RWPE2 (cell line): ENCODE data around the gene TANC1.

Source experiments
- ATAC-seq: fragments of 200-7000 bp; cut with Tn5 transposase; 3 replicates; pipeline ENCODE4 v1.9.1; 2021; ENCODE audit warnings: low read depth
- DNase-seq: peaks from one replicate; pipeline ENCODE4 v3.0.0-alpha.2; 2020; ENCODE audit warnings: low spot score
- H3K27ac ChIP-seq: fragments of 450-650 bp; 2 replicates; pipeline ENCODE4 v1.5.1; 2017; ENCODE audit warnings: mild to moderate bottlenecking; ENCODE audit not compliant: poor library complexity, severe bottlenecking
- H3K27me3 ChIP-seq: fragments of 250-450 bp; sonication (Bioruptor Pico); 2 replicates; pipeline ENCODE4 v1.5.1; 2021; ENCODE audit warnings: mild to moderate bottlenecking, moderate library complexity; ENCODE audit not compliant: insufficient read depth, poor library complexity, severe bottlenecking
- H3K36me3 ChIP-seq: fragments of 250-450 bp; sonication (Bioruptor Pico); 2 replicates; pipeline ENCODE4 v1.5.1; 2020; ENCODE audit warnings: low read depth, mild to moderate bottlenecking, moderate library complexity
- H3K4me1 ChIP-seq: fragments of 250-450 bp; sonication (Bioruptor Pico); 2 replicates; pipeline ENCODE4 v1.5.1; 2021; ENCODE audit warnings: mild to moderate bottlenecking, moderate library complexity; ENCODE audit not compliant: insufficient read depth, poor library complexity, severe bottlenecking
- H3K4me3 ChIP-seq: fragments of 250-450 bp; sonication (Bioruptor Pico); 2 replicates; pipeline ENCODE4 v1.5.1; 2021; ENCODE audit warnings: mild to moderate bottlenecking, moderate library complexity; ENCODE audit not compliant: severe bottlenecking
- H3K9me3 ChIP-seq: fragments of 250-450 bp; sonication (Bioruptor Pico); 2 replicates; pipeline ENCODE4 v1.5.1; 2021; ENCODE audit warnings: mild to moderate bottlenecking, moderate library complexity; ENCODE audit not compliant: severe bottlenecking
- CTCF ChIP-seq: fragments of 450-650 bp; IDR thresholded peaks from one replicate; pipeline ENCODE4 v1.5.1; 2017; ENCODE audit warnings: mild to moderate bottlenecking, moderate library complexity; ENCODE audit not compliant: poor library complexity, severe bottlenecking

TANC1 gene

DNA sequence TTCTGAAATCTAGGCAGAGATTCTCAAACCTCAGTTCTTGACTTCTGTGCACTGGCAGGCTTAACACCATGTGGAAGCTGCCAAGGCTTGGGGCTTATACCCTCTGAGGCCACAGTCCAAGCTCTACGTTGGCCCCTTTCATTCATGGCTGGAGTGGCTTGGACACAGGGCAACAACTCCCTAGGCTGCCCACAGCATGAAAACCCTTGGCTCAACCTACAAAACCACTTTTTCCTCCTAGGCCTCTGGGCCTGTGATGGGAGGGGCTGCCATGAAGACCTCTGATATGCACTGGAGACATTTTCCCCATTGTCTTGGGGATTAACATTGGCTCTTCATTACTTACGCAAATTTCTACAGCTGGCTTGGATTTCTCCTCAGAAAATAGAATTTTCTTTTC, 46.7 kb downstream of the TANC1 start:
- peaks cover 27% of the 10 kb centered on the region for H3K36me3 ChIP-seq
- no peak overlapping the region for H3K4me3 ChIP-seq
- TF ChIP-seq CTCF = no peak
- no peaks in the 10 kb centered on the region for H3K27me3 ChIP-seq
- no peak for ATAC-seq
- no peak for DNase-seq
- peaks cover 8% of the 10 kb centered on the region for H3K9me3 ChIP-seq
- H3K4me1 ChIP-seq = peaks cover 5% of the 10 kb centered on the region
- H3K27ac ChIP-seq = no peak overlapping the region

DNA sequence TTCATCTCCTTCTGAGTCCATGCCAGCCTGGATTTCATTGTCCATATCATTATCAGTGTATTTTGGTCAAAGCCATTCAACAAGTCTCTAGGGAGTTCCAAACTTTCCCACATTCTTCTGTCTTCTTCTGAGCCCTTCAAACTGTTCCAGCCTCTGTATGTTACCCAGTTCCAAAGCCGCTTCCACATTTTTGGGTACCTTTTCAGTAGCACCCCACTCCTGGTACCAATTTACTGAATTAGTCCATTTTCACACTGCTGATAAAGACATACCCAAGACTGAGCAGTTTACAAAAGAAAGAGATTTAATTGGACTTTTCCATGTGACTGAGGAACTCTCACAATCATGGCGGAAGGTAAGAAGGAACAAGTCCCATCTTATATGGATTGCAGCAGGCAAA, 47.4 kb downstream of the TANC1 start:
- Histone ChIP-seq H3K4me3 (no peak overlapping the region), H3K36me3 (peaks cover 27% of the 10 kb centered on the region), H3K27ac (no peak overlapping the region), H3K9me3 (peaks cover 8% of the 10 kb centered on the region), H3K27me3 (no peaks in the 10 kb centered on the region), H3K4me1 (peaks cover 2% of the 10 kb centered on the region)
- DNase-seq (no peak), ATAC-seq (no peak)
- no peak for TF ChIP-seq CTCF

GRCh38 chr2:159017837-159018236, 49.4 kb downstream of the TANC1 start:
- DNase-seq (no peak), ATAC-seq (no peak)
- no peaks in the 10 kb centered on the region for H3K4me1 ChIP-seq
- H3K27me3 ChIP-seq = no peaks in the 10 kb centered on the region
- H3K27ac ChIP-seq = no peak overlapping the region
- H3K36me3 ChIP-seq = peaks cover 26% of the 10 kb centered on the region
- H3K4me3 ChIP-seq = no peak overlapping the region
- H3K9me3 ChIP-seq = peaks cover 8% of the 10 kb centered on the region
- TF ChIP-seq CTCF = no peak

GRCh38 chr2:159019021-159019420, 50.6 kb downstream of the TANC1 start:
- TF ChIP-seq CTCF = no peak
- Histone ChIP-seq H3K27ac (no peak overlapping the region), H3K27me3 (no peaks in the 10 kb centered on the region), H3K36me3 (peaks cover 15% of the 10 kb centered on the region), H3K4me1 (no peaks in the 10 kb centered on the region), H3K9me3 (peaks cover 8% of the 10 kb centered on the region), H3K4me3 (no peak overlapping the region)
- DNase-seq (no peak), ATAC-seq (no peak)

GRCh38 chr2:159022019-159022418, 53.6 kb downstream of the TANC1 start:
- H3K36me3 ChIP-seq = peaks cover 4% of the 10 kb centered on the region; the same call in 1 of the 2 replicates
- H3K9me3 ChIP-seq = peaks cover 3% of the 10 kb centered on the region
- H3K27me3 ChIP-seq = no peaks in the 10 kb centered on the region
- H3K27ac ChIP-seq = no peak overlapping the region
- H3K4me1 ChIP-seq = no peaks in the 10 kb centered on the region
- TF ChIP-seq CTCF = no peak
- H3K4me3 ChIP-seq = no peak overlapping the region
- ATAC-seq (no peak), DNase-seq (no peak)
